KMS-11 (cell line): ENCODE measurements around the gene DPF1.

Experiments used
- H2AFZ ChIP-seq: fragments of 200-600 bp; sonication (generic); 2 replicates; pipeline ENCODE4 v1.6.1; 2016; ENCODE audit warnings: antibody characterized with exemption, mixed run types, low read depth
- H3K27ac ChIP-seq: fragments of 200-600 bp; sonication (generic); 2 replicates; pipeline ENCODE4 v1.6.1; 2016; ENCODE audit warnings: mild to moderate bottlenecking, mixed run types
- H3K27me3 ChIP-seq: fragments of 200-600 bp; sonication (generic); 2 replicates; pipeline ENCODE4 v1.6.1; 2017; ENCODE audit warnings: mild to moderate bottlenecking, low read depth, mixed run types, moderate library complexity; ENCODE audit not compliant: insufficient read depth
- H3K36me3 ChIP-seq: fragments of 200-600 bp; sonication (generic); 2 replicates; pipeline ENCODE4 v1.6.1; 2017; ENCODE audit warnings: mild to moderate bottlenecking, mixed run types; ENCODE audit not compliant: insufficient read depth
- H3K4me1 ChIP-seq: fragments of 200-600 bp; sonication (generic); 2 replicates; pipeline ENCODE4 v1.6.1; 2016; ENCODE audit warnings: mild to moderate bottlenecking, low read depth, mixed run types; ENCODE audit not compliant: poor library complexity, severe bottlenecking
- H3K4me2 ChIP-seq: fragments of 200-600 bp; sonication (generic); 2 replicates; pipeline ENCODE4 v1.7.0; 2016; ENCODE audit warnings: mild to moderate bottlenecking, mixed run types
- H3K4me3 ChIP-seq: fragments of 200-600 bp; sonication (generic); IDR thresholded peaks from 2 replicates; pipeline ENCODE4 v1.6.1; 2017; ENCODE audit warnings: low read depth, low read length, mixed read lengths; ENCODE audit not compliant: insufficient read depth
- H3K79me2 ChIP-seq: fragments of 200-600 bp; sonication (generic); 2 replicates; pipeline ENCODE4 v1.6.1; 2016; ENCODE audit warnings: low read depth, mixed run types; ENCODE audit not compliant: insufficient read depth
- H3K9ac ChIP-seq: fragments of 200-600 bp; sonication (generic); 2 replicates; pipeline ENCODE4 v1.6.1; 2016; ENCODE audit warnings: mild to moderate bottlenecking, mixed run types
- H4K20me1 ChIP-seq: fragments of 200-600 bp; sonication (generic); 2 replicates; pipeline ENCODE4 v1.6.1; 2016; ENCODE audit warnings: mild to moderate bottlenecking, mixed run types; ENCODE audit not compliant: insufficient read depth
- CTCF ChIP-seq: fragments of 200-600 bp; sonication (generic); conservative IDR thresholded peaks from 2 replicates; pipeline ENCODE4 v1.6.1; 2017; ENCODE audit warnings: low read depth, mild to moderate bottlenecking, antibody characterized with exemption, low read length, moderate library complexity, mixed read lengths

DPF1 gene

GRCh38 chr19:38207543-38207942 lies 16.5 kb downstream of the DPF1 start:
- no peaks in the 10 kb centered on the region for H3K79me2 ChIP-seq
- no peak overlapping the region for H2AFZ ChIP-seq
- H3K4me2 ChIP-seq: no peak overlapping the region
- H3K27me3 ChIP-seq: no peaks in the 10 kb centered on the region
- H3K4me1 ChIP-seq: no peaks in the 10 kb centered on the region
- no peaks in the 10 kb centered on the region for H3K36me3 ChIP-seq
- H3K27ac ChIP-seq: no peak overlapping the region
- no peak for TF ChIP-seq CTCF
- H3K4me3 ChIP-seq: no peak overlapping the region
- no peaks in the 10 kb centered on the region for H4K20me1 ChIP-seq
- H3K9ac ChIP-seq: no peak overlapping the region

GRCh38 chr19:38206928-38207327 lies 17.1 kb downstream of the DPF1 start:
- H3K4me3 ChIP-seq: no peak overlapping the region
- no peaks in the 10 kb centered on the region for H3K79me2 ChIP-seq
- no peaks in the 10 kb centered on the region for H3K36me3 ChIP-seq
- no peak overlapping the region for H3K4me2 ChIP-seq
- no peak overlapping the region for H3K27ac ChIP-seq
- H3K9ac ChIP-seq: no peak overlapping the region
- no peak for TF ChIP-seq CTCF
- H3K4me1 ChIP-seq: no peaks in the 10 kb centered on the region
- H4K20me1 ChIP-seq: no peaks in the 10 kb centered on the region
- H2AFZ ChIP-seq: no peak overlapping the region
- H3K27me3 ChIP-seq: no peaks in the 10 kb centered on the region

GRCh38 chr19:38206006-38206745 lies 17.8 kb downstream of the DPF1 start:
- no peaks in the 10 kb centered on the region for H3K27me3 ChIP-seq
- H3K36me3 ChIP-seq: no peaks in the 10 kb centered on the region
- no peak overlapping the region for H3K9ac ChIP-seq

GRCh38 chr19:38204728-38205127 lies 19.3 kb downstream of the DPF1 start:
- H3K27me3 ChIP-seq: no peaks in the 10 kb centered on the region
- no peaks in the 10 kb centered on the region for H4K20me1 ChIP-seq
- no peaks in the 10 kb centered on the region for H3K79me2 ChIP-seq
- no peak overlapping the region for H3K9ac ChIP-seq
- H3K4me1 ChIP-seq: no peaks in the 10 kb centered on the region
- H3K27ac ChIP-seq: no peak overlapping the region
- no peaks in the 10 kb centered on the region for H3K36me3 ChIP-seq
- TF ChIP-seq CTCF: no peak
- H3K4me2 ChIP-seq: no peak overlapping the region
- H2AFZ ChIP-seq: no peak overlapping the region
- no peak overlapping the region for H3K4me3 ChIP-seq

More at GRCh38 chr19:38206006-38206745, 17.8 kb downstream of the DPF1 start:
- no peak overlapping the region for H3K4me2 ChIP-seq
- TF ChIP-seq CTCF: no peak
- no peak overlapping the region for H2AFZ ChIP-seq
- H4K20me1 ChIP-seq: no peaks in the 10 kb centered on the region
- no peak overlapping the region for H3K4me3 ChIP-seq
- no peaks in the 10 kb centered on the region for H3K79me2 ChIP-seq
- H3K4me1 ChIP-seq: no peaks in the 10 kb centered on the region
- H3K27ac ChIP-seq: no peak overlapping the region
